Astrocyte (in vitro differentiated cells and primary cell): ENCODE measurements around the gene CCDC175.

ENCODE experiments used
- EZH2 ChIP-seq: IDR thresholded peaks from 2 replicates; pipeline ENCODE4 v1.6.1; 2012; ENCODE audit warnings: mild to moderate bottlenecking, low read length, inconsistent platforms; ENCODE audit not compliant: insufficient read depth
- TF ChIP-seq, protein P1 (sequence below): IDR thresholded peaks from 2 replicates; pipeline ENCODE4 v1.5.1; 2011; ENCODE audit warnings: low read depth, mild to moderate bottlenecking, inconsistent platforms, low read length, moderate library complexity; ENCODE audit not compliant: insufficient read depth

DNA sequence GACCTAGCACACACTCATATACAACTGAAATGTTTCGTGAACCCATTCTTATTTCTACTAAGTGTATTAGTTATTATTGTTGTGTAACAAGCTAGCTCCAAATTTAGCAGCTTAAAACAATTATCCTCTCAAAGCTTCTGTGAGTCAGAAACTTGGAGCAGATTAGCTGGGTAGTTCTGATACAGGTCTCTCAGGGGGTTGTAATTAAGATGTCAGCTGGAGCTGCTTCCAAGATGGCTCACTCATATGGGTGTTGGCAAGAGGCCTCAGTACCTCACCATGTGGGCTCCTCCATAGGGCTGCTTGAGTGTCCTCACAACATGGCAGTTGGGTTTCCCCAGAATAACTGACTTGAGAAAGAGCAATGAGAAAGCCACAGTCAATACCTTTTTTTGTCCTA, 121.2 kb downstream of the CCDC175 start:
- TF ChIP-seq, protein P1, sequence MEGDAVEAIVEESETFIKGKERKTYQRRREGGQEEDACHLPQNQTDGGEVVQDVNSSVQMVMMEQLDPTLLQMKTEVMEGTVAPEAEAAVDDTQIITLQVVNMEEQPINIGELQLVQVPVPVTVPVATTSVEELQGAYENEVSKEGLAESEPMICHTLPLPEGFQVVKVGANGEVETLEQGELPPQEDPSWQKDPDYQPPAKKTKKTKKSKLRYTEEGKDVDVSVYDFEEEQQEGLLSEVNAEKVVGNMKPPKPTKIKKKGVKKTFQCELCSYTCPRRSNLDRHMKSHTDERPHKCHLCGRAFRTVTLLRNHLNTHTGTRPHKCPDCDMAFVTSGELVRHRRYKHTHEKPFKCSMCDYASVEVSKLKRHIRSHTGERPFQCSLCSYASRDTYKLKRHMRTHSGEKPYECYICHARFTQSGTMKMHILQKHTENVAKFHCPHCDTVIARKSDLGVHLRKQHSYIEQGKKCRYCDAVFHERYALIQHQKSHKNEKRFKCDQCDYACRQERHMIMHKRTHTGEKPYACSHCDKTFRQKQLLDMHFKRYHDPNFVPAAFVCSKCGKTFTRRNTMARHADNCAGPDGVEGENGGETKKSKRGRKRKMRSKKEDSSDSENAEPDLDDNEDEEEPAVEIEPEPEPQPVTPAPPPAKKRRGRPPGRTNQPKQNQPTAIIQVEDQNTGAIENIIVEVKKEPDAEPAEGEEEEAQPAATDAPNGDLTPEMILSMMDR = no peak
- no peak for TF ChIP-seq EZH2
